Effector memory CD4-positive, alpha-beta T cell (primary cell): Measurements from ENCODE around the gene TMEM164.

Experiments
- DNase-seq, 3 donors: peaks; one replicate each; pipeline ENCODE4 v3.0.0-alpha.2; 2020
- H3K27ac ChIP-seq: 2 replicates; pipeline ENCODE4 v1.7.0; 2013; ENCODE audit warnings: mild to moderate bottlenecking, low read length, moderate library complexity; ENCODE audit not compliant: insufficient read depth, poor library complexity, severe bottlenecking
- H3K27me3 ChIP-seq: replicated peaks from 2 replicates; pipeline ENCODE4 v1.7.0; 2013; ENCODE audit warnings: mild to moderate bottlenecking, low read length; ENCODE audit not compliant: insufficient read depth, control insufficient read depth, poor library complexity, severe bottlenecking
- H3K36me3 ChIP-seq: 2 replicates; pipeline ENCODE4 v1.7.0; 2013; ENCODE audit warnings: mild to moderate bottlenecking, low read length, moderate library complexity; ENCODE audit not compliant: control insufficient read depth, insufficient read depth
- H3K4me1 ChIP-seq: 2 replicates; pipeline ENCODE4 v1.7.0; 2013; ENCODE audit warnings: low read length, mild to moderate bottlenecking; ENCODE audit not compliant: control insufficient read depth, insufficient read depth, poor library complexity, severe bottlenecking
- H3K4me3 ChIP-seq: 2 replicates; pipeline ENCODE4 v1.7.0; 2013; ENCODE audit warnings: low read length, low read depth, mild to moderate bottlenecking; ENCODE audit not compliant: insufficient read depth, poor library complexity, severe bottlenecking
- H3K9me3 ChIP-seq: 2 replicates; pipeline ENCODE4 v1.7.0; 2013; ENCODE audit warnings: mild to moderate bottlenecking, low read length, moderate library complexity; ENCODE audit not compliant: control insufficient read depth

TMEM164 gene

GRCh38 chrX:110037178-110037577, 34.3 kb downstream of the TMEM164 start:
- Histone ChIP-seq H3K36me3 (no peaks in the 10 kb centered on the region), H3K4me1 (no peaks in the 10 kb centered on the region), H3K27ac (no peak overlapping the region), H3K9me3 (no peaks in the 10 kb centered on the region), H3K27me3 (no peaks in the 10 kb centered on the region), H3K4me3 (no peak overlapping the region)
- DNase-seq, result no peak

GRCh38 chrX:110038900-110039299, 36.0 kb downstream of the TMEM164 start:
- Histone ChIP-seq H3K4me1 (no peaks in the 10 kb centered on the region), H3K27ac (no peak overlapping the region), H3K9me3 (no peaks in the 10 kb centered on the region), H3K4me3 (no peak overlapping the region), H3K27me3 (no peaks in the 10 kb centered on the region), H3K36me3 (no peaks in the 10 kb centered on the region)
- DNase-seq, result no peak

- Histone ChIP-seq H3K27me3 (no peaks in the 10 kb centered on the region), H3K9me3 (no peaks in the 10 kb centered on the region), H3K36me3 (no peaks in the 10 kb centered on the region), H3K27ac (no peak overlapping the region), H3K4me3 (no peak overlapping the region), H3K4me1 (no peaks in the 10 kb centered on the region)
- no peak for DNase-seq
These were observed 39.1 kb downstream of the TMEM164 start for GRCh38 chrX:110041980-110042379.

GRCh38 chrX:110042496-110042895, 39.6 kb downstream of the TMEM164 start:
- no peak overlapping the region for H3K27ac ChIP-seq
- H3K27me3 ChIP-seq, result no peaks in the 10 kb centered on the region
- no peak for DNase-seq
- no peaks in the 10 kb centered on the region for H3K4me1 ChIP-seq
- no peaks in the 10 kb centered on the region for H3K36me3 ChIP-seq
- no peak overlapping the region for H3K4me3 ChIP-seq
- no peaks in the 10 kb centered on the region for H3K9me3 ChIP-seq

- Histone ChIP-seq H3K9me3 (no peaks in the 10 kb centered on the region), H3K27ac (no peak overlapping the region), H3K27me3 (no peaks in the 10 kb centered on the region), H3K36me3 (no peaks in the 10 kb centered on the region), H3K4me1 (no peaks in the 10 kb centered on the region), H3K4me3 (no peak overlapping the region)
- DNase-seq, result no peak
These were observed 40.6 kb downstream of the TMEM164 start for GRCh38 chrX:110043506-110043905.

GRCh38 chrX:110044346-110045249, 41.7 kb downstream of the TMEM164 start:
- Histone ChIP-seq H3K36me3 (no peaks in the 10 kb centered on the region), H3K4me3 (no peak overlapping the region), H3K27ac (no peak overlapping the region), H3K4me1 (no peaks in the 10 kb centered on the region), H3K9me3 (no peaks in the 10 kb centered on the region), H3K27me3 (no peaks in the 10 kb centered on the region)
- no peak for DNase-seq

- no peak for DNase-seq
- Histone ChIP-seq H3K27me3 (no peaks in the 10 kb centered on the region), H3K9me3 (no peaks in the 10 kb centered on the region), H3K4me3 (no peak overlapping the region), H3K36me3 (no peaks in the 10 kb centered on the region), H3K4me1 (no peaks in the 10 kb centered on the region), H3K27ac (no peak overlapping the region)
These were observed 42.5 kb downstream of the TMEM164 start for GRCh38 chrX:110045421-110045820.

- Histone ChIP-seq H3K4me3 (no peak overlapping the region), H3K36me3 (no peaks in the 10 kb centered on the region), H3K27ac (no peak overlapping the region), H3K9me3 (no peaks in the 10 kb centered on the region), H3K27me3 (no peaks in the 10 kb centered on the region), H3K4me1 (no peaks in the 10 kb centered on the region)
- no peak for DNase-seq
These were observed 43.1 kb downstream of the TMEM164 start for GRCh38 chrX:110046001-110046400.

GRCh38 chrX:110046971-110047370, 44.1 kb downstream of the TMEM164 start:
- Histone ChIP-seq H3K4me1 (no peaks in the 10 kb centered on the region), H3K4me3 (no peak overlapping the region), H3K27me3 (no peaks in the 10 kb centered on the region), H3K36me3 (no peaks in the 10 kb centered on the region), H3K9me3 (no peaks in the 10 kb centered on the region), H3K27ac (no peak overlapping the region)
- no peak for DNase-seq

GRCh38 chrX:110049096-110049495, 46.2 kb downstream of the TMEM164 start:
- Histone ChIP-seq H3K9me3 (no peaks in the 10 kb centered on the region), H3K4me3 (no peak overlapping the region), H3K27me3 (no peaks in the 10 kb centered on the region), H3K36me3 (no peaks in the 10 kb centered on the region), H3K4me1 (no peaks in the 10 kb centered on the region), H3K27ac (no peak overlapping the region)
- DNase-seq, result no peak
